Activated naive CD4-positive, alpha-beta T cell treated with anti-CD3 and anti-CD28 coated beads, Interleukin-2, amount 10 ng/mL, durations not matched to agents 7 days and 5 days (primary cell): ENCODE measurements around the gene PRLR.
"Not testable (repeated sequence)": the region's sequence is repeated elsewhere in the genome, so short reads cannot be mapped to it uniquely, and the experiment has no call there.

Source experiments
- CTCF ChIA-PET: fragments of 350-600 bp; sonication (Branson Sonifier 250); formaldehyde crosslinking; loops from one replicate; lab custom pipeline; 2021; ENCODE audit warnings: antibody characterized with exemption; lab: Charles Lee
- DNase-seq: peaks from one replicate; pipeline ENCODE4 v3.0.0-alpha.2; 2020
- H3K27ac Mint-ChIP-seq: one replicate; pipeline ENCODE4 v1.8.0; 2021; ENCODE audit warnings: mild to moderate bottlenecking, moderate library complexity, mixed read lengths
- H3K27me3 Mint-ChIP-seq: one replicate; pipeline ENCODE4 v1.8.0; 2021; ENCODE audit warnings: mild to moderate bottlenecking, mixed read lengths
- H3K36me3 Mint-ChIP-seq: one replicate; pipeline ENCODE4 v1.8.0; 2021; ENCODE audit warnings: mixed read lengths
- H3K4me1 Mint-ChIP-seq: one replicate; pipeline ENCODE4 v1.8.0; 2021; ENCODE audit warnings: mixed read lengths
- H3K4me3 Mint-ChIP-seq: one replicate; pipeline ENCODE4 v1.8.0; 2021; ENCODE audit warnings: mild to moderate bottlenecking, moderate library complexity, mixed read lengths
- H3K9me3 Mint-ChIP-seq: one replicate; pipeline ENCODE4 v1.8.0; 2021; ENCODE audit warnings: mixed read lengths

PRLR gene

DNA sequence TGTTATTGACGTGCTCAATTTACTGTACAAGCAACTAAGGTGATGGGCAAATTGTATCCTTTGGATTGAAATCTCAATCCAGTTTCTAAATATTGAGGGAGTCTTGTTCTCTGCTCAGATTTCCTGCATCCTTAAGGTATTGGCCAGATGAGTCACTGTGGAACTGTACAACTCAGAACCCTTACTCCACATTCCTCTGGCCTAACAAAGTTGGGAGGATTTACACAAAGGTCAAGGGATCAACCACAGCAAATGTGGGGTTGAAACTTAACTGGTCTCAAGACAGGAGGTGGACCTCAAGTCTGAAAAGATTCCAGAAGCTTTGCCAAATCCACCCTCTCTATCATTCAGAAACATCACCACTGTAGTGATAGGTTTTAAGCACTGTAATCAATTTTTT, 101.0 kb downstream of the PRLR start:
- no peak overlapping the region for H3K27ac Mint-ChIP-seq
- CTCF ChIA-PET: no interaction called here
- H3K9me3 Mint-ChIP-seq: no peaks in the 10 kb centered on the region
- no peaks in the 10 kb centered on the region for H3K36me3 Mint-ChIP-seq
- peaks cover 12% of the 10 kb centered on the region for H3K4me1 Mint-ChIP-seq
- H3K27me3 Mint-ChIP-seq: peaks cover 48% of the 10 kb centered on the region
- no peak overlapping the region for H3K4me3 Mint-ChIP-seq
- DNase-seq: no peak

DNA sequence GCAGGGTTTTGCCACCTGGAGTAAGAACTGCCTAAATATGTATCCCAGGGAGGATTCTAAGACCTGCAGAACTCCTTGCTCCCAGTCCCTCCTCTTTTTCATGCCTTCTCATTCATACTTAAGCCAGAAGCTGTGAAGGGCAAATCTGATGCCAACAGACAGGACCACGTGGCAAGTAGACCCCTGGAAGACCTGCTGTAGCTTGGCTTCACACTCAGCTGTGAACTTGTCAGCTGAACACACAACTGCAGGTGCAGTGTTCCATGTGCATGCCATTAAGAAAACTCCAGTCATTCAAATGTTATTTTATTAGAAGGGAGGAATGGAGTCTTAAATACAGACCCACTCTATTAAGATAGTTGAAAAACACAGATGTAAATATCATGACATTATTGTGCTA, 103.3 kb downstream of the PRLR start:
- Mint-ChIP-seq H3K27me3 (peaks cover 47% of the 10 kb centered on the region), H3K27ac (no peak overlapping the region), H3K4me1 (peaks cover 12% of the 10 kb centered on the region), H3K36me3 (no peaks in the 10 kb centered on the region), H3K4me3 (no peak overlapping the region), H3K9me3 (no peaks in the 10 kb centered on the region)
- DNase-seq: no peak
- CTCF ChIA-PET: no interaction called here

DNA sequence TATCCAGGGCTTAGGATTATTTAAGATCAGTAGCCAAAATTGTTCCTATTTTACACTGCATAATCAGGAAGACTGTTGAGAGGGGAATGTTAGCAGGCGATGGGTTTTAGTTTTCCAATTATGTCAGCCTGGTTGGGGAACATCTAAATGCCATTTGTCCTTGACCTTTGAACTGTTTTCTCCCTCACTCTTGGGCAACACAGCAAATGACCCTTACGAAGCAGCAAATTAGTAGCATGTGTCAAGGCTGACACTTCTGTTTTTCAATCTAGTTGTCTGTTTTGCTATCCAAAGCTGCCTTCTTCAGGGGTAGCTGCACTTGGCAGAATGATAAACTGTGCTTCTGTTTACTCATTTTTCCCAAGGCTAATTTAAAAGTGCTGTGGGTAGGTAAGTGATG, 104.5 kb downstream of the PRLR start:
- Mint-ChIP-seq H3K36me3 (no peaks in the 10 kb centered on the region), H3K27ac (no peak overlapping the region), H3K27me3 (peaks cover 35% of the 10 kb centered on the region), H3K9me3 (no peaks in the 10 kb centered on the region), H3K4me1 (peaks cover 12% of the 10 kb centered on the region), H3K4me3 (no peak overlapping the region)
- no peak for DNase-seq
- CTCF ChIA-PET: no interaction called here

DNA sequence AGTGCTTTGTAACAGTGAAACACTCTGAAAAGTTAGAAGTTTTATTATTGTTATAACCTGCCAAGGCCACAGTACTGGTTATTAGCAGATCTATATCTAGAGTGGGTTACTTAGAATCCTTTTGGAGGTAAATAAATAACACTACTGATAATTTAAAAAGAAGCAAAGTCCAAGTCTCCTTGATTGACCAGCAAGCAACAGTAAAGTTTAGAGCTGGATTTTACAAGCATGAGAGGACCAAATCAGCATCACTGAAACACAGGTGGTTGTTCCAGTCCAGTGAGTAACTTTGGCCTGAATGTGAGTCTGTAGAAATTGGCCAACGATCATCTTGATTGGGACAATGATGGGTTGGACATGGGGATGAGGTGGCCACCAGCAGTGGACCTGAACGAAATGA, 105.4 kb downstream of the PRLR start:
- H3K27ac Mint-ChIP-seq: no peak overlapping the region
- H3K4me3 Mint-ChIP-seq: no peak overlapping the region
- CTCF ChIA-PET: no interaction called here
- H3K4me1 Mint-ChIP-seq: peaks cover 4% of the 10 kb centered on the region
- DNase-seq: no peak
- H3K36me3 Mint-ChIP-seq: no peaks in the 10 kb centered on the region
- peaks cover 27% of the 10 kb centered on the region for H3K27me3 Mint-ChIP-seq
- H3K9me3 Mint-ChIP-seq: no peaks in the 10 kb centered on the region

DNA sequence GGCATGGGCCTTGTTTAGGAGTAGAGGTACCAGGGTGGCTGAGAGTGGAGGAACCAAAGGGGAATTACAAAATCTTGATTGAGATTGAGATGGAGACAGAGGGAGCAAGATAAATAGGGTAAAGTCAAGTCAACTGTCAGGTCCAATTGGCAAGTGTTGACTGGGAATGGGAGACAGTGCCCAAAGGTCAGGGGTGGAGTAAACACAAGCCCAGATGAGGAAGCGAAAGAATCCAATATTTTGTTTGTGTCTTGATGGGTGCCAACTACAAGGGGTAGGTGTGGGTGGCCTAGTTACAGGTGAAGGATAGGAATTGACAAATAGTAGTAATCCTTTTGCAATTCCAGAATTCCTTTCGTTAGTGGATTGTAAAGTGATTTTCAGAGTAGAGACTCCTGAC, 107.5 kb downstream of the PRLR start:
- no peak overlapping the region for H3K27ac Mint-ChIP-seq
- no peak overlapping the region for H3K4me3 Mint-ChIP-seq
- CTCF ChIA-PET: no interaction called here
- H3K27me3 Mint-ChIP-seq: peaks cover 22% of the 10 kb centered on the region
- no peaks in the 10 kb centered on the region for H3K9me3 Mint-ChIP-seq
- H3K36me3 Mint-ChIP-seq: no peaks in the 10 kb centered on the region
- H3K4me1 Mint-ChIP-seq: no peaks in the 10 kb centered on the region
- DNase-seq: no peak

DNA sequence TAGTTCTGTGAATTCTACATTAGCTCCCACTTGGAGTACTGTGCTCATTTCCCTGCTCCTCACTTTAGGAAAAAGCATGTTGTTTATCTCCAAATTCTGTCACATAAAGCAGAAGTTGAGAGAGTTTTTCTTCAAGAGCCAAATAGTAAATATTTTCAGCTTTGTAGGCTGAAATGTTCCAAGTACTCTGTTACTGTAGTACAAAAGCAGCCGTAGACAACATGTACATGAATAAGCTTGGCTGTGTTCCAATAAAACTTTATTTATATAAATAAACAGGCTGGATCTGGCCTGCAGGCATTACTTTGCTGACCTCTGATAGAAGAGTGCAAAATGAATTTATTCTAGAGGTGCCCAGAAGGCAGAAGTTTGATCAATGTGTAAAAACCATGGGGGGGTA, 109.6 kb downstream of the PRLR start:
- H3K4me1 Mint-ChIP-seq: no peaks in the 10 kb centered on the region
- peaks cover 26% of the 10 kb centered on the region for H3K27me3 Mint-ChIP-seq
- no peak for DNase-seq
- H3K4me3 Mint-ChIP-seq: no peak overlapping the region
- no peaks in the 10 kb centered on the region for H3K36me3 Mint-ChIP-seq
- CTCF ChIA-PET: no interaction called here
- no peak overlapping the region for H3K27ac Mint-ChIP-seq
- H3K9me3 Mint-ChIP-seq: no peaks in the 10 kb centered on the region

DNA sequence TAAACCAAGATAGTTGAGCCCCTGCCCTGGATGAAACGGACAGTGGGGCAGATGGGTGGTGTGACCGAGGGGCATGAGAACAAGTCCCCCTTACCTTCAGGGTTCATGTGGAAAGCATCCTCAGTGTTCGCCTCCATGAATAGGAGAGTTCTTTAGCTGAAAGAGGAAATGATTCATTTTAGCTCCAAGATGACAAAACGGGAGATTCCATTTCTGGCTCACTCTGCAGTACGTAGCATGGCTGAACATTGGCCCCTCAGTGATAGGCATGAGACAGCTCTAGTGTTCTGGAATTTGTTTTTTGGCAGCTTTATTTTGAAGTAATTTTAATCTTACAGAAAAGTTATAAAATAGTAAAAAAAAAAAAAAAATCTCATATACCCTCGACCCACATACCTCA, 112.3 kb downstream of the PRLR start:
- no peaks in the 10 kb centered on the region for H3K9me3 Mint-ChIP-seq
- DNase-seq: no peak
- no peaks in the 10 kb centered on the region for H3K4me1 Mint-ChIP-seq
- CTCF ChIA-PET: no interaction called here
- H3K36me3 Mint-ChIP-seq: no peaks in the 10 kb centered on the region
- no peak overlapping the region for H3K27ac Mint-ChIP-seq
- no peak overlapping the region for H3K4me3 Mint-ChIP-seq
- H3K27me3 Mint-ChIP-seq: peaks cover 28% of the 10 kb centered on the region

DNA sequence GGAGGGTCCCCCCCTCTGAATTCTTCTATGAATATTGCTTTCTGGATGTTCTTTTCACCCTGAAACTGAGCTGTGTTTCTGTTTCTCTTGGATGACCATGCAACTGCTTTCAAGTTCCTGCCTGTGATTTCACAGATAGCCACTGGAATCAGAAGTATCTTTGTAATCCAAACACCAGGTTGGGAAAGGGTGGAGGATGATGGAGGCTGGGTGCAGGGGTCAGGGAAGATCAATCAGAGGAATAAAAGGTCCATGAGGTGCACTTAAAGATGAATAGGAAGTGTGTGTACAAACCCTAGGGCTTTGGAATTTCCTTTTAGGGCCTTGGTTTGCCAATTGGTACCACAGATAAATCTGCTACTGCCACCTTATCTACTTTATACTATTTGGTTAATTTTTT, 114.4 kb downstream of the PRLR start:
- peaks cover 33% of the 10 kb centered on the region for H3K27me3 Mint-ChIP-seq
- H3K4me1 Mint-ChIP-seq: no peaks in the 10 kb centered on the region
- CTCF ChIA-PET: no interaction called here

DNA sequence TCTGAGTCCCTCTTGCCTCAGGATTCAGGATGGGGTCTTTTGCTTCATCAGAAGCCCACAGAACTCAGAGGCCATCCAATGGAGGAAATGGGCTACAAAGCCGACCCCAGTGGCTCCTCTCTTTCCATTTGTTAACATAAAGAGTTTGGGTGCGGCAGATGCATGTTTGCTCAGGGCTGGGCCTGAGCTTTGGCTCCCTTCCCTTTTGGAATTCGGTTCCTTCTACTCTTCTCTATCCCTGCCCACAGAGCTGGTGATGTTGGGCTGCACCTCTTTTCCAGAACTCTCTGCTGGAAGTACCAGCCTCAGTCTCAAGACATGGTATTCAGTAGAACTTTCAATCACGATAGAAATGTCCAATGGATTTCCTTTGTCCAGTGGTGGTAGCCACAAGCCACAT, 115.6 kb downstream of the PRLR start:
- H3K36me3 Mint-ChIP-seq: no peaks in the 10 kb centered on the region
- no peak overlapping the region for H3K4me3 Mint-ChIP-seq
- no peak for DNase-seq
- CTCF ChIA-PET: no interaction called here
- H3K27ac Mint-ChIP-seq: no peak overlapping the region
- H3K9me3 Mint-ChIP-seq: no peaks in the 10 kb centered on the region
- peaks cover 31% of the 10 kb centered on the region for H3K27me3 Mint-ChIP-seq
- no peaks in the 10 kb centered on the region for H3K4me1 Mint-ChIP-seq

More for the DNA sequence above, 114.4 kb downstream of the PRLR start:
- H3K36me3 Mint-ChIP-seq: no peaks in the 10 kb centered on the region
- H3K9me3 Mint-ChIP-seq: no peaks in the 10 kb centered on the region
- no peak overlapping the region for H3K4me3 Mint-ChIP-seq
- DNase-seq: no peak
- no peak overlapping the region for H3K27ac Mint-ChIP-seq

DNA sequence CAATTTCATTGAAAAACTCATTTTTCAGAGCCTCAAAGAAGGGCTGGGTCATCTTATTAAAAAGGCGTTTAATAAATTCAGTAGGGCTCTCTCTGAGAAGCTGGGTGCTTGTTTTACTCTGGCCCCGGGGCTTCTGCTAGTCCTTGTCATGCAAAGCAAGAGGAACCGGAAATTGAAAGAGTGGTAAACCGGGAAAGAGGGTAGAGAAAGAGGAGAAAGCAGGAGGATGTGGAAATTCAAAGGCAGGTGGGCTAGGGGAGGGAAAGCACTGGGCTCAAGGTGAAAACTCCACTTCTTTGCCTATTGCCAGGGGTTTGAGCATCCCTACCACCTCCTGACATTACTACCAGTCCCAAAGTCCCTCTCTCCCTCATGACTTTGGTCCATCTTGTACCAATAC, 118.0 kb downstream of the PRLR start:
- DNase-seq: no peak
- Mint-ChIP-seq H3K36me3 (no peaks in the 10 kb centered on the region), H3K4me3 (no peak overlapping the region), H3K4me1 (no peaks in the 10 kb centered on the region), H3K9me3 (no peaks in the 10 kb centered on the region), H3K27ac (no peak overlapping the region), H3K27me3 (peaks cover 18% of the 10 kb centered on the region)
- CTCF ChIA-PET: no interaction called here

DNA sequence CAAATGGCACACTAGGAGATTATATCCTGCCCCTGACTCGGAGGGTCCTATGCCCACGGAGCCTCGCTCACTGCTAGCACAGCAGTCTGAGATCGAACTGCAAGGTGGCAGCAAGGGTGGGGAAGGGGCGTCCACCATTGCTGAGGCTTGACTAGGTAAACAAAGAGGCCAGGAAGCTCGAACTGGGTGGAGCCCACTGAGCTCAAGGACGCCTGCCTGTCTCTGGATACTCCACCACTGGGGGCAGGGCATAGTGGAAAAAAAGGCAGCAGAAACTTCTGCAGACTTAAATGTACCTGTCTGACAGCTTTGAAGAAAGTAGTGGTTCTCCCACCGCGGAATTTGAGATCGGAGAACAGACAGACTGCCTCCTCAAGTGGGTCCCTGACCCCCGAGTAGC, 125.7 kb downstream of the PRLR start:
- CTCF ChIA-PET: interaction anchor here (0.7 kb wide), 1 partner anchor 10 kb away, joined by 5 read pairs; no protein-coding TSS in a partner anchor
- not testable (repeated sequence) for H3K4me1 Mint-ChIP-seq, H3K9me3 Mint-ChIP-seq, H3K36me3 Mint-ChIP-seq, H3K27ac Mint-ChIP-seq, DNase-seq, H3K4me3 Mint-ChIP-seq
- H3K27me3 Mint-ChIP-seq: peaks cover 14% of the 10 kb centered on the region

DNA sequence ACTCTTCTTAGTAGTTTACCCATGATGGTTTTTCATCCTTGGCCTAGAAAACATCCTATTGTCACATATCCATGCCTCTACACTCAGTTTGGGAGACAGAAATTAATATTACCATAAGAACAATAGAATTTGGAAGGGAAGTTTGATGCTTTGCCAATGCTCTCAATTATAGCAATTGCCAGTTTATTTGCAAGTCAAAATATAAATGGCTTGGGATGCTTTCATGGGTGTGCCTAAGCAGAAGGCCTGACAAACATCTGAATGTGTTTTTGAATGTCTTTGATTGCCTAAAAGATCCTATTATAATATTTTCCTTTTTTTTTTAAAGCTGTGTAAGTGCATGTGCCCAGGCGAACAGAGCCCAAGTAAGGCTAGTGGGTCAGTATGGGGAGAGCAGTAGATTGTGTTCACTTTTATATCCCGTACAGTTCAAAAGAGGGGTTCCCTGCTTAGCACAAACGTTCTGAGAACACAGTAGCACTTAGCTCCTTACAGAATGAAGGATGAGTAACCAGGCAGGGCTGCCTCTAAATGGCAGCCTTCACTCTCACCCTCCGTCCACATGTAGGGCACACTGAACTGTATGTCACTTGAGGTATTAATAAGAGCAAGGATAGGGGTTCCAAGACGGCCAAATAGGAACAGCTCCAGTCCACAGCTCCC, 126.5 kb downstream of the PRLR start:
- CTCF ChIA-PET: interaction anchor here (0.7 kb wide), 1 partner anchor 9 kb away, joined by 5 read pairs; no protein-coding TSS in a partner anchor
- H3K27ac Mint-ChIP-seq: no peak overlapping the region
- H3K4me3 Mint-ChIP-seq: no peak overlapping the region
- no peaks in the 10 kb centered on the region for H3K36me3 Mint-ChIP-seq
- DNase-seq: no peak
- no peaks in the 10 kb centered on the region for H3K4me1 Mint-ChIP-seq
- H3K27me3 Mint-ChIP-seq: peaks cover 14% of the 10 kb centered on the region
- H3K9me3 Mint-ChIP-seq: no peaks in the 10 kb centered on the region

DNA sequence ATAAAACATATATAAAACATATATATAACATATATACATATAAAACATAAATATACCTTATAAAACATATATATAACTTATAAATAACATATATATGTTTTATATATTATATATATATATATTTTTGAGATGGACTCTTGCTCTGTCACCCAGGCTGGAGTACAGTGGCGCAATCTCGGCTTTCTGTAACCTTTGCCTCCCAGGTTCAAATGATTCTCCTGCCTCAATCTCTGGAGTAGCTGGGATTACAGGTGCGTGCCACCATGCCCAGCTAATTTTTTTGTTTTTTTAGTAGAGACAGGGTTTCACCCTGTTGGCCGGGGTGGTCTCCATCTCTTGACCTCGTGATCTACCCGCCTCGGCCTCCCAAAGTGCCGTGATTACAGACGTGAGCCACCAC, 128.6 kb downstream of the PRLR start:
- CTCF ChIA-PET, H3K36me3 Mint-ChIP-seq, H3K4me1 Mint-ChIP-seq, H3K4me3 Mint-ChIP-seq, H3K27ac Mint-ChIP-seq, DNase-seq, H3K9me3 Mint-ChIP-seq: not testable (repeated sequence)
- peaks cover 18% of the 10 kb centered on the region for H3K27me3 Mint-ChIP-seq

DNA sequence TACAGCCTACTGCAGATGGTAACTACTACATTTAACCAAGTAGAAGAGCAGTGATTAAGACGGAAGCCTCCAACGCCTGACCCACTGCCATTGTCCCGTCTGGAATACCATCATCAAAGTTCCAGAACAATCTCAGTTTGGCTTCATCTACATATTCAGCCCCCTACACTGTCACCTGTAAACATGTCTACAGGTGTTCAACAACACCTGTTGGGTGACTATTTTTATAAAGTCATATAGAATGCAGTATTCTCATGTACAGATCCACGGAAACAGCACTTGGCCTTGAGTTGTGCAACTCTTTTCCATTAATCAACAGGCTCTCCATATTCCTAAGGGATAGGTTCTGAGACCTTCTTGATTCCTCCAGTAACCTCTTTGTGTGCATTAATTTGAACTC, 129.3 kb downstream of the PRLR start:
- Mint-ChIP-seq H3K9me3 (no peaks in the 10 kb centered on the region), H3K4me1 (no peaks in the 10 kb centered on the region), H3K27ac (no peak overlapping the region), H3K36me3 (no peaks in the 10 kb centered on the region), H3K27me3 (peaks cover 18% of the 10 kb centered on the region), H3K4me3 (no peak overlapping the region)
- CTCF ChIA-PET: no interaction called here
- no peak for DNase-seq

DNA sequence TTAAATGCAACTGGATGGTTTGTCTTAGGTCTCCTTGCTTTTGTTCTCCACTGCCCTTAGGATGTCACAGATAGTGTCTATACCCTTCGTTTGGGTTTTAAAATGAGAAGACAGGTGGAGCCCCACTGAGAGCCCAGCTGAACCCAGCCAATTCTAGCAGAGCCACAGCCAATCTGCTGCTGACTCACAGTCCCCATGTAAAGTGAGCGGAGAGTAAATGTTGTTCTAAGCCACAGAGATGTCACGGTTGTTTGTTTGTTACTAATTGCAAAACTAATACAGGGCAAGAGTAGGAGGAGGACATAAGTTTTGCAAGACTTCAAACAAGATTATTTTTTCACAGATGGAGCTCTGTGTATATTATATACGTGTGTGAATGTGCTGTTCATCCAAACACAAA, 132.1 kb downstream of the PRLR start:
- no peak overlapping the region for H3K27ac Mint-ChIP-seq
- H3K9me3 Mint-ChIP-seq: no peaks in the 10 kb centered on the region
- peaks cover 10% of the 10 kb centered on the region for H3K27me3 Mint-ChIP-seq
- CTCF ChIA-PET: no interaction called here
- no peaks in the 10 kb centered on the region for H3K36me3 Mint-ChIP-seq
- no peak for DNase-seq
- no peaks in the 10 kb centered on the region for H3K4me1 Mint-ChIP-seq
- H3K4me3 Mint-ChIP-seq: no peak overlapping the region

DNA sequence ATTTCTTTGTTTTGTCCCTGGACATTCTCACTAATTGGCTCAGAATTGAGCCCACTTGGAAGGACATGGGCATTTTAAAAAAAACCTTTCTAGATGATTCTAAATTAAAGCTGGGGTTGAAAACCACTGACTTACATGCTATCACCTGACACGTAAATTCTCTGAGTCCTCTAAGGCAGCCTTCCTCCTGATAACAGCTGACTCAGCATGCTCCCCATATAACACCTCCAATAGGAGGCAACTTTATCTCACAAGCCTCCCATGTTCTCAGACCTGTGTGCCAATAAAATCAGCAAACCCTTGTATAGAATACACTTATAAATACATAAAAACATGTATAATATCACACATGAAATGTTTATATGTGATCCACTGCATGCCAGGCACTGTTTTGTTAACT, 133.4 kb downstream of the PRLR start:
- CTCF ChIA-PET: no interaction called here
- Mint-ChIP-seq H3K9me3 (no peaks in the 10 kb centered on the region), H3K36me3 (no peaks in the 10 kb centered on the region), H3K27me3 (peaks cover 8% of the 10 kb centered on the region), H3K4me1 (no peaks in the 10 kb centered on the region), H3K4me3 (no peak overlapping the region), H3K27ac (no peak overlapping the region)
- DNase-seq: no peak
